Lower leg skin (tissue), 3 donors: ENCODE measurements around the gene CES2.

Source experiments
- CTCF ChIP-seq, 3 donors: fragments of 450-650 bp; IDR thresholded peaks; one replicate each; pipeline ENCODE4 v1.5.1; 2016; ENCODE audit warnings: antibody characterized with exemption in 3 of 3, mild to moderate bottlenecking in 3 of 3, moderate library complexity in 2 of 3
- POLR2A ChIP-seq, 2 donors: fragments of 450-650 bp; IDR thresholded peaks; one replicate each; pipeline ENCODE4 v1.6.1; 2016 to 2017; ENCODE audit warnings: antibody characterized with exemption in 2 of 2, mild to moderate bottlenecking in 1 of 2, moderate library complexity in 1 of 2

GRCh38 chr16:66901626-66902025 is 33.7 kb upstream of the CES2 start:
- TF ChIP-seq CTCF (IDR thresholded peaks at IDR 0.05) (no peak), POLR2A (IDR thresholded peaks at IDR 0.05) (no peak)
